ENCODE measurements around the gene EFCC1.

EFCC1 gene

GRCh38 chr3:129033633-129034321, 32.7 kb downstream of the EFCC1 start:
- no peak for DNase-seq

GRCh38 chr3:129034642-129035041, 33.5 kb downstream of the EFCC1 start:
- no peak for DNase-seq

GRCh38 chr3:129035360-129036221, 34.5 kb downstream of the EFCC1 start:
- DNase-seq: no peak

- no peak for DNase-seq
Observed at GRCh38 chr3:129036222-129037092, 35.4 kb downstream of the EFCC1 start.

GRCh38 chr3:129037093-129037419, 36.0 kb downstream of the EFCC1 start:
- DNase-seq: no peak

- no peak for DNase-seq
Observed at GRCh38 chr3:129038121-129038855, 37.2 kb downstream of the EFCC1 start.

GRCh38 chr3:129039271-129040038, 38.4 kb downstream of the EFCC1 start:
- DNase-seq: no peak

GRCh38 chr3:129040039-129040336, 38.9 kb downstream of the EFCC1 start:
- DNase-seq: no peak

GRCh38 chr3:129040579-129041300, 39.6 kb downstream of the EFCC1 start:
- DNase-seq: no peak

- DNase-seq: no peak
Observed at GRCh38 chr3:129045675-129046036, 44.6 kb downstream of the EFCC1 start.

GRCh38 chr3:129046037-129046731, 45.1 kb downstream of the EFCC1 start:
- no peak for DNase-seq

GRCh38 chr3:129046732-129047552, 45.8 kb downstream of the EFCC1 start:
- no peak for DNase-seq

GRCh38 chr3:129047553-129047839, 46.4 kb downstream of the EFCC1 start:
- no peak for DNase-seq

GRCh38 chr3:129050556-129051295, 49.6 kb downstream of the EFCC1 start:
- no peak for DNase-seq

GRCh38 chr3:129051871-129052340, 50.8 kb downstream of the EFCC1 start:
- DNase-seq: no peak

- no peak for DNase-seq
Observed at GRCh38 chr3:129052675-129053074, 51.6 kb downstream of the EFCC1 start.

GRCh38 chr3:129054605-129055104, 53.6 kb downstream of the EFCC1 start:
- DNase-seq: no peak

GRCh38 chr3:129056451-129057173, 55.5 kb downstream of the EFCC1 start:
- DNase-seq: no peak
